HEK293T (cell line): ENCODE data around the gene INSIG2.

Experiments
- CTCF ChIA-PET: fragments of 350-600 bp; formaldehyde crosslinking; extraction: SDS; loops from one replicate; lab custom pipeline; 2021; ENCODE audit warnings: antibody characterized with exemption, inconsistent platforms; lab: Yijun Ruan, JAX
- POLR2A ChIA-PET: fragments of 350-600 bp; formaldehyde crosslinking; extraction: SDS; loops from one replicate; lab custom pipeline; 2020; ENCODE audit warnings: antibody characterized with exemption, inconsistent platforms; lab: Yijun Ruan, JAX
- DNase-seq: peaks from one replicate; pipeline ENCODE4 v3.0.0; 2012; ENCODE audit warnings: mixed read lengths; ENCODE audit errors: extremely low spot score
- ARNT ChIP-seq: fragments of 450-650 bp; IDR thresholded peaks from 2 replicates; pipeline ENCODE4 v1.6.1; 2017; ENCODE audit warnings: mild to moderate bottlenecking
- BHLHE40 ChIP-seq: fragments of 450-650 bp; IDR thresholded peaks from 2 replicates; pipeline ENCODE4 v1.6.1; 2016; ENCODE audit warnings: mild to moderate bottlenecking, moderate library complexity, borderline replicate concordance
- CTBP1 ChIP-seq: fragments of 450-650 bp; IDR thresholded peaks from 2 replicates; pipeline ENCODE4 v1.6.1; 2016; ENCODE audit warnings: borderline replicate concordance
- ELF4 ChIP-seq: fragments of 450-650 bp; IDR thresholded peaks from 2 replicates; pipeline ENCODE4 v1.6.1; 2017; ENCODE audit warnings: antibody characterized with exemption
- FOXA1 ChIP-seq: fragments of 450-650 bp; IDR thresholded peaks from 2 replicates; pipeline ENCODE4 v1.6.1; 2016; ENCODE audit warnings: mild to moderate bottlenecking
- FOXK2 ChIP-seq: fragments of 450-650 bp; IDR thresholded peaks from 2 replicates; pipeline ENCODE4 v1.6.1; 2016; ENCODE audit warnings: mild to moderate bottlenecking
- FOXM1 ChIP-seq: fragments of 450-650 bp; IDR thresholded peaks from 2 replicates; pipeline ENCODE4 v1.6.1; 2017; ENCODE audit warnings: mild to moderate bottlenecking, borderline replicate concordance
- HDGF ChIP-seq: fragments of 450-650 bp; IDR thresholded peaks from 2 replicates; pipeline ENCODE4 v1.6.1; 2017; ENCODE audit warnings: antibody characterized with exemption, borderline replicate concordance
- L3MBTL2 ChIP-seq: fragments of 450-650 bp; conservative IDR thresholded peaks from 2 replicates; pipeline ENCODE4 v1.6.1; 2016; ENCODE audit warnings: mild to moderate bottlenecking
- LEF1 ChIP-seq: fragments of 450-650 bp; IDR thresholded peaks from 2 replicates; pipeline ENCODE4 v1.6.1; 2017; ENCODE audit warnings: mild to moderate bottlenecking, borderline replicate concordance
- NFRKB ChIP-seq: fragments of 450-650 bp; IDR thresholded peaks from 2 replicates; pipeline ENCODE4 v1.6.1; 2016; ENCODE audit warnings: mild to moderate bottlenecking, moderate library complexity
- SP1 ChIP-seq: fragments of 450-650 bp; IDR thresholded peaks from 2 replicates; pipeline ENCODE4 v1.6.1; 2017
- SUZ12 ChIP-seq: fragments of 450-650 bp; IDR thresholded peaks from 2 replicates; pipeline ENCODE4 v1.6.1; 2016; ENCODE audit warnings: mild to moderate bottlenecking
- TARDBP ChIP-seq: fragments of 450-650 bp; IDR thresholded peaks from 2 replicates; pipeline ENCODE4 v1.6.1; 2016
- ZNF384 ChIP-seq: fragments of 450-650 bp; IDR thresholded peaks from 2 replicates; pipeline ENCODE4 v1.6.1; 2016
- TF ChIP-seq, protein P1 (sequence below): fragments of 450-650 bp; IDR thresholded peaks from 2 replicates; pipeline ENCODE4 v1.6.1; 2016

INSIG2 gene

DNA sequence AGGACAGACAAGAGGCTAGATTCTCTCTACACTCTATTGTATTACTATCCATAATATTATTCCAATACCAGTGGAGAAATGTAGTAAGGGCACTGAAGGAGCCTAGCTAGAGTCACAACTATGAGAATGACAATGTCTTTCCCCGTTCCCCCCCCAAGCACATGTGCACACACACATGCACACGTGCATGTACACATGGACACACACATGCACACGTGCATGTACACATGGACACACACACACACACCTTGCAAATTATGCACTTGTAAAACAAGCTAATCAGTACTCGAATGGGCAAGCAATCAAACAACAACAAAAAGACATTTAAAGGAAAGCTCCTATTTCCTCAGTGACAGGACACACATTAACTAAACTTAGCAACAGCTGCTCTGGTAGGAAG, 65.2 kb downstream of the INSIG2 start:
- DNase-seq, result no peak
- TF ChIP-seq L3MBTL2 (no peak), FOXM1 (no peak), CTBP1 (no peak), ZNF384 (no peak), SP1 (no peak), ARNT (no peak), BHLHE40 (no peak), TARDBP (no peak), SUZ12 (no peak), LEF1 (no peak), HDGF (no peak), ELF4 (no peak), FOXK2 (no peak), FOXA1 (no peak)
- TF ChIP-seq, protein P1, sequence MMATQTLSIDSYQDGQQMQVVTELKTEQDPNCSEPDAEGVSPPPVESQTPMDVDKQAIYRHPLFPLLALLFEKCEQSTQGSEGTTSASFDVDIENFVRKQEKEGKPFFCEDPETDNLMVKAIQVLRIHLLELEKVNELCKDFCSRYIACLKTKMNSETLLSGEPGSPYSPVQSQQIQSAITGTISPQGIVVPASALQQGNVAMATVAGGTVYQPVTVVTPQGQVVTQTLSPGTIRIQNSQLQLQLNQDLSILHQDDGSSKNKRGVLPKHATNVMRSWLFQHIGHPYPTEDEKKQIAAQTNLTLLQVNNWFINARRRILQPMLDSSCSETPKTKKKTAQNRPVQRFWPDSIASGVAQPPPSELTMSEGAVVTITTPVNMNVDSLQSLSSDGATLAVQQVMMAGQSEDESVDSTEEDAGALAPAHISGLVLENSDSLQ, result no peak
- ChIA-PET POLR2A (no interaction called here), CTCF (no interaction called here)

DNA sequence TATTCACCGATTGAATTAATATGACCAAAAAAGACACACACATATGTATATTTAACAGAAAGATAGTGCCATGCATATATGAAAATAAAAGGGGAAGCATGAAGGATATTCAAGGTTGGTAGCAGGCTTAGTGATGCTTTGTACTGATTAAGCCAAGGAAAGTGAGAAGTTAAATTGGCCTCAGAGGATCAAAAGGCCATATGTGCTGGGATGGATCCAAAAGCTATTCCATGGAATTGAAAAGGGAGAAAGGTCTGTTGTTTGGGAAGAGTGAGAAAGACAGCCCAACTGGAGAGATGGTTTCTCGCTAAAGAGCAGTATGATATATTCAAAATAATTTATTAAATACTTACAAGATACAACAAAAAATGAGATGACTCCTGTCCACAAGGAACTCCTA, 65.9 kb downstream of the INSIG2 start:
- ChIA-PET POLR2A (no interaction called here), CTCF (no interaction called here)
- DNase-seq, result no peak
- no peak for TF ChIP-seq TARDBP
- no peak for TF ChIP-seq ARNT
- TF ChIP-seq, protein P1, result no peak
- no peak for TF ChIP-seq NFRKB
- no peak for TF ChIP-seq FOXM1
- no peak for TF ChIP-seq ZNF384
- no peak for TF ChIP-seq FOXA1
- TF ChIP-seq L3MBTL2, result no peak
- TF ChIP-seq SP1, result no peak
- TF ChIP-seq BHLHE40, result no peak
- no peak for TF ChIP-seq FOXK2
- TF ChIP-seq SUZ12, result no peak
- no peak for TF ChIP-seq HDGF
